Prostate gland (tissue), 2 donors: ENCODE results near the gene SPAG7. TPM values are rescaled to one million over a fixed set of nuclear protein-coding genes. Genes with fewer than 3 reads are reported as not detected.
A peak's percentile ranks its signal among the peaks of the same experiment; 100 is the strongest.

Experiments used
- DNase-seq: peaks from one replicate; pipeline ENCODE4 v3.0.0-alpha.2; 2019; ENCODE audit warnings: low spot score
- H3K27ac ChIP-seq, 2 donors: fragments of 200-600 bp; sonication (generic); 2 replicates each; pipeline ENCODE4 v1.5.1; 2017 to 2019
- H3K27me3 ChIP-seq: fragments of 200-600 bp; sonication (generic); replicated peaks from 2 replicates; pipeline ENCODE4 v1.5.1; 2019; ENCODE audit not compliant: insufficient read depth
- H3K36me3 ChIP-seq, 2 donors: fragments of 200-600 bp; sonication (generic); 1 replicate in 1 of 2; 2 replicates in 1 of 2; pipeline versions ENCODE4 v1.5.1 to v1.8.1; 2017 to 2019
- H3K4me1 ChIP-seq: fragments of 200-600 bp; sonication (generic); replicated peaks from 2 replicates; pipeline ENCODE4 v1.5.1; 2019
- H3K4me3 ChIP-seq, 2 donors: fragments of 200-600 bp; sonication (generic); 2 replicates each; pipeline ENCODE4 v1.5.1; 2017 to 2019
- H3K9me3 ChIP-seq: fragments of 200-600 bp; sonication (generic); 2 replicates; pipeline ENCODE4 v1.5.1; 2017
- POLR2A ChIP-seq: fragments of 450-650 bp; IDR thresholded peaks from one replicate; pipeline ENCODE4 v1.6.1; 2016; ENCODE audit warnings: antibody characterized with exemption, mild to moderate bottlenecking
- POLR2AphosphoS5 ChIP-seq: sonication (generic); formaldehyde crosslinking; IDR thresholded peaks from one replicate; pipeline ENCODE4 v1.6.1; 2017; ENCODE audit warnings: antibody characterized with exemption
- WGBS: methylation state at CpG from one replicate; pipeline ENCODE4 v1.1.5; 2018; 5-methylcytosine and 5-hydroxymethylcytosine counted together
- intact Hi-C: fragments of 100-400 bp; cut with DNase I; formaldehyde crosslinking; loops from one replicate; pipeline ENCODE4 v1.14.2; 2022
- total RNA-seq, 2 donors: library from RNA; depleted of rRNA; stranded (reverse); fragments of >200 nt; gene quantifications; one replicate each; pipeline ENCODE4 v1.1.0, GENCODE V29; 2016
- TF ChIP-seq, protein P1 (sequence below), 4 experiments: fragments of 200-600 bp in 2 of 4; fragments of 450-650 bp in 2 of 4; sonication (generic) in 2 of 4; IDR thresholded peaks; 1 replicate in 3 of 4; 2 replicates in 1 of 4; pipeline ENCODE4 v1.5.1; 2016 to 2019; ENCODE audit warnings: antibody characterized with exemption in 4 of 4, mild to moderate bottlenecking in 2 of 4, moderate library complexity in 2 of 4

Gene SPAG7
- total RNA-seq, 2 donors from 2014 or later = 54.2 to 72.0 TPM

DNA sequence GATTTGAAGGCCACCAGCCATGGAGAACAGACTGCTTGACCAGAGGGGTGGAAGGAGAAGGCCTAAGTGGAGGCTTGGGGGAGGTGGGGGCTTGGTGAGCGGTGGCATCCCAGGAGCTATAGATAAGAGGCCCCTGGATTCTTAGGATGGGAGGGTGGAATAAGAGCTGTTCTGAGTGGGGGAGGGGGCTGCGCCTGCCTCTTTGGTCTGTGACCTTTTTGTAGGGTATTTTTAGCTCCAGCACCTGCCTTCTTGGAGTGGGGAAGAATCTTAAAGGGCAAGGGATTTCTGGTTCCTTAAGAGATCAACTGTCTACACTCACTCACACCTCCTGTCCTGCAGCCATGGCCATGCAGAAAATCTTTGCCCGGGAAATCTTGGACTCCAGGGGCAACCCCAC, 16.1 kb downstream of the SPAG7 start:
- peaks cover 3% of the 10 kb centered on the region for H3K4me1 ChIP-seq
- no peaks in the 10 kb centered on the region for H3K36me3 ChIP-seq
- no peak overlapping the region for H3K4me3 ChIP-seq
- TF ChIP-seq POLR2AphosphoS5 (no peak), POLR2A (no peak)
- TF ChIP-seq, protein P1, sequence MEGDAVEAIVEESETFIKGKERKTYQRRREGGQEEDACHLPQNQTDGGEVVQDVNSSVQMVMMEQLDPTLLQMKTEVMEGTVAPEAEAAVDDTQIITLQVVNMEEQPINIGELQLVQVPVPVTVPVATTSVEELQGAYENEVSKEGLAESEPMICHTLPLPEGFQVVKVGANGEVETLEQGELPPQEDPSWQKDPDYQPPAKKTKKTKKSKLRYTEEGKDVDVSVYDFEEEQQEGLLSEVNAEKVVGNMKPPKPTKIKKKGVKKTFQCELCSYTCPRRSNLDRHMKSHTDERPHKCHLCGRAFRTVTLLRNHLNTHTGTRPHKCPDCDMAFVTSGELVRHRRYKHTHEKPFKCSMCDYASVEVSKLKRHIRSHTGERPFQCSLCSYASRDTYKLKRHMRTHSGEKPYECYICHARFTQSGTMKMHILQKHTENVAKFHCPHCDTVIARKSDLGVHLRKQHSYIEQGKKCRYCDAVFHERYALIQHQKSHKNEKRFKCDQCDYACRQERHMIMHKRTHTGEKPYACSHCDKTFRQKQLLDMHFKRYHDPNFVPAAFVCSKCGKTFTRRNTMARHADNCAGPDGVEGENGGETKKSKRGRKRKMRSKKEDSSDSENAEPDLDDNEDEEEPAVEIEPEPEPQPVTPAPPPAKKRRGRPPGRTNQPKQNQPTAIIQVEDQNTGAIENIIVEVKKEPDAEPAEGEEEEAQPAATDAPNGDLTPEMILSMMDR (IDR thresholded peaks at IDR 0.05) = no peak
- no peaks in the 10 kb centered on the region for H3K9me3 ChIP-seq
- H3K27me3 ChIP-seq = no peaks in the 10 kb centered on the region
- WGBS = 84% methylated on average over 3 of the region's 3 CpGs
- H3K27ac ChIP-seq = no peak overlapping the region
- intact Hi-C loops = no loop called here
- DNase-seq = no peak

DNA sequence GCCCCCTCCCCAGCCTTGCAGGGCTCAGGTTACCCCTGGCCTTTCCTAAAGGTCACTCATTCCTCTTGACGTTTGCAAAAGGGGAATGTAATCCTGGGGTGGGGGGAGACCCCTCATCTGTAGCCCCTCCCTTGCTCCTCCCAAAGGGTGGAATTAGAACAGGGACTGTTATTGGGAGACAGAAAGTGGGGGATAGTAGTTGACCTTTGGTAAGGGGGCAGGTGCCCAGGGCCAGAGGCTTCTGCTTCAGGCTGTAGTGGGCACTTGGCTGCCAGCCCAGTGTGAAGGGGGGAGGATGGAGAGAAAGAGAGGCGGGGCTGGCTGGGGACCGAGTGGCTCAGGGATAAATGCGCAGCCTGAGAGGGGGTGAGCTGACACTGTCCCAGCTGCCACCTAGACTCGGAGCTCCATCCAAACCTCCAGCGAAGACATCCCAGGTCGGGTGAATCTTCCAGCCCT, 16.8 kb downstream of the SPAG7 start, which contains the start of gene ENO3:
ENO3 (plus strand) TSS at position 374 of the 459 bp plus-strand sequence. CDS start 711 bp downstream, outside the sequence.
- Histone ChIP-seq H3K27ac (peak within 1 kb of the TSS; percentile 88 to 96), H3K9me3 (no peaks in the 10 kb centered on the region), H3K27me3 (no peaks in the 10 kb centered on the region), H3K4me3 (peak within 1 kb of the TSS; percentile 94 to 100), H3K4me1 (peaks cover 10% of the 10 kb centered on the region), H3K36me3 (no peaks in the 10 kb centered on the region)
- no peak for DNase-seq
- WGBS = 42% methylated on average over 7 of the region's 7 CpGs
- no peak for TF ChIP-seq POLR2A
- no peak for TF ChIP-seq POLR2AphosphoS5
- TF ChIP-seq, protein P1 (IDR thresholded peaks at IDR 0.05) = no peak
- intact Hi-C loops = no loop called here

DNA sequence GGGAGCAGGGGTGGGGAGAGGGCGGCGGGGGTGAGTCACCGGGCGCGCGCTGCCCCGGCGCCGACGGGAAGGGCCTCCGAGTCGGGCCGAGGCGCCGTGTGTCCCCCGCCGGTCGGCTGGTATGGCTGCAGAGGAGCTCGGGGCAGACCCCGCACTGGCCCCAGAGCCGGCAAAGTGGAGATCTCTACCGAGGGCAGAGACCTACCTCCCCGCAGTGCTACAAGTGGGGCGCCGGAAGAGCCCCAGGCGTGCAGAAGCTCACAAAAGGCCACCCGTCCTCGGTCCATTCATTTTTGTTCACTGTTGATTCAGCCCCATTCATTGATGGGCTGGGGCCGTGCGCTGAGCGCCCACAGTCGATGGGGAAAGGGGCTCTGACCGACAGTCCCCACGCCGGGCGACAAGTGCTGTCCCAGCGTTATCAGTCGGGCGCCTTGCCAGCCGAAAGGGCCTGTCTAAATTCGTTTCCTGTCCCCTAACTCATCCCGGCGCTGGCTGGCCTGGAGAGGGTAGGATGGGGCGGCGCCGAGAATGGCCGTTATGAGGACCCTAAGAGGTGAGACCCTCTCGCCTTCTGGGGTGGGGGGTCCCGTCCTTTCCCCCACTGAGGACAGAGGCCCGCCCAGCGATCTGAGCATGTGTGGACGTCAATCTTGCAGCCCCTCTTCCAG, 17.4 kb downstream of the SPAG7 start:
- Histone ChIP-seq H3K4me1 (peaks cover 15% of the 10 kb centered on the region), H3K27me3 (no peaks in the 10 kb centered on the region), H3K4me3 (peak overlapping the region; percentile 94 to 100), H3K27ac (peak overlapping the region; percentile 88 to 96), H3K9me3 (no peaks in the 10 kb centered on the region), H3K36me3 (no peaks in the 10 kb centered on the region)
- 7% methylated on average over 52 of the region's 52 CpGs for WGBS
- no peak for DNase-seq
- TF ChIP-seq, protein P1 (IDR thresholded peaks at IDR 0.05) = no peak
- peak; percentile 15 for TF ChIP-seq POLR2A
- no peak for TF ChIP-seq POLR2AphosphoS5
- intact Hi-C loops = no loop called here

DNA sequence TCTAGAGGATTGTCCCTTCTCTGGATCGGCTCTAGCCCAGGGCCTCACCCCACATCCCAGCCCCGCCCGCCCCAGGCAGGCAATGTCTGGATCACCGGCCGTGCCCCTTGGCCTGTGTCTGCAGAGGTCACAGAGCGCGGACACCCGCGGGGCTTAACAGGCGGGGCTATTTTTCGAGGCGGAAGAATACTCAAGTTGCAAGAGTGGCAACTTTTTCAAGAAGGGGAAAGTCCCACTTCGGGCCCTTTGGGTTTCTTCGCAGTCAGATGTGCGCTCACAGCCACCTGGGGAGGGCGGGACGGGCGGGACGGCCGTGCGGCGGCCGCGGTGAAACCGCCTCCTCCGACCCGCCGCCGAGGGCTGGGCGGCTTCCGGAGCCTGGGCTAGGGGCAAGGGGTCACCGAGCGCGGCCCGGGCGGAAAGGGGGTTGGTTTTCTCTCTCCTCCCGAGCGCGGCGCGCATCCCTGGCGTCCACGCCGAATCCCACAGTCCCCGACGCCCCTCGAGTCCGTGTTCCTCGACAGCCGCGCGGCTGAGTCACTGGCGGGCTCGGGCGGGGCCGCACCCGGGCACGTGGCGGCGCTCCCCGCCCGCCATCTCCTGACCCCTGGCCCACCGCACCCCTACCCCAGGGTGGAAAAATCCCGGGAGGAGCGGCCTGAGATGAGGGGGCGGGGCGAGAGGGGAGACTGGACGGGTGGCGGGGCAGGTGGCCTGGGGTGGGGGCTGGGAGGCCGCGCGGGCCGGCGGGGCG, 18.1 kb downstream of the SPAG7 start:
- no peaks in the 10 kb centered on the region for H3K27me3 ChIP-seq
- TF ChIP-seq POLR2AphosphoS5 (no peak), POLR2A (peak; percentile 18)
- TF ChIP-seq, protein P1 (IDR thresholded peaks at IDR 0.05) = no peak
- no peaks in the 10 kb centered on the region for H3K36me3 ChIP-seq
- intact Hi-C loops = loop anchor here (2.0 to 5.0 kb wide), 2 partner anchors 17 to 38 kb away; partner anchors contain the start of genes CAMTA2 and SPAG7
- H3K4me1 ChIP-seq = peaks cover 15% of the 10 kb centered on the region
- under 1% methylated on average over 41 of the region's 75 CpGs for WGBS
- peak overlapping the region; percentile 88 to 96 for H3K27ac ChIP-seq
- DNase-seq = peak; percentile 44
- H3K9me3 ChIP-seq = no peaks in the 10 kb centered on the region
- peak overlapping the region; percentile 94 to 100 for H3K4me3 ChIP-seq
